Neural cell (in vitro differentiated cells): ENCODE data around the gene ASB6. TPM values are rescaled to one million over a fixed set of nuclear protein-coding genes. Genes with fewer than 3 reads are reported as not detected.

ENCODE experiments used
- H2AFZ ChIP-seq: fragments of 200-600, 300-800 bp; sonication (generic), shearing (Covaris generic); 2 replicates; pipeline ENCODE4 v1.6.0; 2014; ENCODE audit warnings: low read depth, mild to moderate bottlenecking, antibody characterized with exemption, low read length, moderate library complexity
- H3F3A ChIP-seq: fragments of 200-600 bp; shearing (Covaris generic); 2 replicates; pipeline ENCODE4 v1.6.1; 2016; ENCODE audit warnings: mild to moderate bottlenecking, moderate library complexity, mixed read lengths, antibody characterized with exemption, low read length; ENCODE audit not compliant: insufficient read depth, poor library complexity, severe bottlenecking
- H3K27ac ChIP-seq: fragments of 200-600, 300-800 bp; sonication (generic), shearing (Covaris generic); 2 replicates; pipeline ENCODE4 v1.5.1; 2014; ENCODE audit warnings: mild to moderate bottlenecking, low read length, moderate library complexity
- H3K27me3 ChIP-seq: fragments of 300-800, 200-600 bp; sonication (generic), shearing (Covaris generic); 2 replicates; pipeline ENCODE4 v1.6.0; 2014; ENCODE audit warnings: mild to moderate bottlenecking, low read depth, low read length, moderate library complexity; ENCODE audit not compliant: insufficient read depth
- H3K36me3 ChIP-seq: fragments of 300-800, 200-600 bp; sonication (generic), shearing (Covaris generic); 2 replicates; pipeline ENCODE4 v1.5.1; 2014; ENCODE audit warnings: mild to moderate bottlenecking, antibody characterized with exemption, low read length, moderate library complexity; ENCODE audit not compliant: insufficient read depth
- H3K4me2 ChIP-seq: fragments of 300-800, 200-600 bp; sonication (generic), shearing (Covaris generic); 2 replicates; pipeline ENCODE4 v1.6.0; 2014; ENCODE audit warnings: mild to moderate bottlenecking, low read length
- H3K4me3 ChIP-seq: fragments of 300-800, 200-600 bp; sonication (generic), shearing (Covaris generic); 2 replicates; pipeline ENCODE4 v1.5.1; 2014; ENCODE audit warnings: mild to moderate bottlenecking, low read length, moderate library complexity
- H3K79me2 ChIP-seq: fragments of 200-600 bp; shearing (Covaris generic); replicated peaks from 2 replicates; pipeline ENCODE4 v1.6.0; 2014; ENCODE audit warnings: mild to moderate bottlenecking, low read length, moderate library complexity; ENCODE audit not compliant: insufficient read depth
- H3K9ac ChIP-seq: fragments of 300-800, 200-600 bp; sonication (generic), shearing (Covaris generic); 2 replicates; pipeline ENCODE4 v1.6.1; 2016; ENCODE audit warnings: mild to moderate bottlenecking, low read length, mixed read lengths
- H3K9me2 ChIP-seq: fragments of 200-600 bp; shearing (Covaris generic); 2 replicates; pipeline ENCODE4 v1.6.1; 2016; ENCODE audit warnings: mild to moderate bottlenecking, low read length, mixed read lengths; ENCODE audit not compliant: insufficient read depth
- H3K9me3 ChIP-seq: fragments of 200-600, 300-800 bp; sonication (generic), shearing (Covaris generic); 2 replicates; pipeline ENCODE4 v1.6.1; 2016; ENCODE audit warnings: mild to moderate bottlenecking, mixed run types, low read length, moderate library complexity, mixed read lengths
- H4K20me1 ChIP-seq: fragments of 200-600 bp; shearing (Covaris generic); 2 replicates; pipeline ENCODE4 v1.6.1; 2016; ENCODE audit warnings: mild to moderate bottlenecking, mixed run types; ENCODE audit not compliant: insufficient read depth
- CTCF ChIP-seq: fragments of 450-650 bp; IDR thresholded peaks from 2 replicates; pipeline ENCODE4 v1.5.1; 2014; ENCODE audit warnings: antibody characterized with exemption, mild to moderate bottlenecking, moderate library complexity; ENCODE audit not compliant: poor library complexity, severe bottlenecking
- EP300 ChIP-seq: fragments of 450-650 bp; conservative IDR thresholded peaks from 2 replicates; pipeline ENCODE4 v1.6.1; 2014; ENCODE audit warnings: antibody characterized with exemption, mild to moderate bottlenecking, moderate library complexity; ENCODE audit not compliant: poor library complexity, severe bottlenecking
- EZH2 ChIP-seq: fragments of 200-600, 300-800 bp; shearing (Covaris generic), sonication (generic); IDR thresholded peaks from 2 replicates; pipeline ENCODE4 v1.6.1; 2014; ENCODE audit warnings: antibody characterized with exemption, low read length, borderline replicate concordance, mild to moderate bottlenecking; ENCODE audit not compliant: insufficient read depth, poor library complexity, severe bottlenecking
- MXI1 ChIP-seq: fragments of 450-650 bp; conservative IDR thresholded peaks from 2 replicates; pipeline ENCODE4 v1.6.1; 2014; ENCODE audit warnings: antibody characterized with exemption, mild to moderate bottlenecking; ENCODE audit not compliant: poor library complexity, severe bottlenecking
- POLR2AphosphoS5 ChIP-seq: IDR thresholded peaks from 2 replicates; pipeline ENCODE4 v1.6.1; 2012
- RAD21 ChIP-seq: fragments of 450-650 bp; conservative IDR thresholded peaks from 2 replicates; pipeline ENCODE4 v1.6.1; 2014; ENCODE audit warnings: antibody characterized with exemption, mild to moderate bottlenecking, moderate library complexity
- REST ChIP-seq: IDR thresholded peaks from 2 replicates; pipeline ENCODE4 v1.6.1; 2012; ENCODE audit warnings: borderline replicate concordance
- SMC3 ChIP-seq: fragments of 450-650 bp; conservative IDR thresholded peaks from 2 replicates; pipeline ENCODE4 v1.6.1; 2014; ENCODE audit warnings: antibody characterized with exemption, mild to moderate bottlenecking, moderate library complexity; ENCODE audit not compliant: poor library complexity
- TAF1 ChIP-seq: IDR thresholded peaks from 2 replicates; pipeline ENCODE4 v1.6.1; 2012; ENCODE audit warnings: low read depth
- polyA plus RNA-seq: library from polyadenylated mRNA; depleted of rRNA; stranded (reverse); fragments of >200 nt; gene quantifications from 2 replicates; pipeline ENCODE4 v1.2.3, GENCODE V29; 2014

The ASB6 gene
- polyA plus RNA-seq, 1 donor from 2014 or later: 18.4 TPM

- H3K36me3 ChIP-seq: no peaks in the 10 kb centered on the region
- H3K9me3 ChIP-seq: no peaks in the 10 kb centered on the region
- H3F3A ChIP-seq: no peaks in the 10 kb centered on the region
- no peaks in the 10 kb centered on the region for H3K79me2 ChIP-seq
- no peak overlapping the region for H2AFZ ChIP-seq
- H4K20me1 ChIP-seq: no peaks in the 10 kb centered on the region
- H3K4me3 ChIP-seq: no peak overlapping the region
- no peaks in the 10 kb centered on the region for H3K27me3 ChIP-seq
- no peak overlapping the region for H3K27ac ChIP-seq
- H3K9ac ChIP-seq: no peak overlapping the region
- no peaks in the 10 kb centered on the region for H3K9me2 ChIP-seq
- TF ChIP-seq POLR2AphosphoS5 (no peak), SMC3 (no peak), MXI1 (no peak), REST (no peak), RAD21 (no peak), TAF1 (no peak), EP300 (no peak), CTCF (no peak), EZH2 (no peak)
- no peak overlapping the region for H3K4me2 ChIP-seq
These were observed 45.4 kb upstream of the ASB6 start for GRCh38 chr9:129687391-129687790.

GRCh38 chr9:129686736-129687135, 44.8 kb upstream of the ASB6 start:
- TF ChIP-seq SMC3 (no peak), TAF1 (no peak)
- H3K4me3 ChIP-seq: no peak overlapping the region
- H3K36me3 ChIP-seq: no peaks in the 10 kb centered on the region
- no peak overlapping the region for H3K4me2 ChIP-seq
- H3K9me2 ChIP-seq: no peaks in the 10 kb centered on the region
- H4K20me1 ChIP-seq: no peaks in the 10 kb centered on the region
- H3K79me2 ChIP-seq: no peaks in the 10 kb centered on the region
- no peaks in the 10 kb centered on the region for H3F3A ChIP-seq
- no peaks in the 10 kb centered on the region for H3K27me3 ChIP-seq
- H3K9ac ChIP-seq: no peak overlapping the region
- H2AFZ ChIP-seq: no peak overlapping the region
- no peaks in the 10 kb centered on the region for H3K9me3 ChIP-seq
- H3K27ac ChIP-seq: no peak overlapping the region

GRCh38 chr9:129685933-129686259, 43.9 kb upstream of the ASB6 start:
- Histone ChIP-seq H3F3A (no peaks in the 10 kb centered on the region), H3K27me3 (no peaks in the 10 kb centered on the region), H3K4me2 (no peak overlapping the region), H3K9me2 (no peaks in the 10 kb centered on the region), H3K27ac (no peak overlapping the region), H3K9ac (no peak overlapping the region), H3K9me3 (no peaks in the 10 kb centered on the region), H3K79me2 (no peaks in the 10 kb centered on the region), H4K20me1 (no peaks in the 10 kb centered on the region), H2AFZ (no peak overlapping the region), H3K4me3 (no peak overlapping the region), H3K36me3 (no peaks in the 10 kb centered on the region)
- no peak for TF ChIP-seq CTCF
- TF ChIP-seq POLR2AphosphoS5: no peak
- TF ChIP-seq RAD21: no peak
- no peak for TF ChIP-seq MXI1
- TF ChIP-seq EZH2: no peak
- no peak for TF ChIP-seq SMC3
